HG03159 (cell line): ENCODE results near the gene NPHP1.
"Not testable (repeated sequence)": the region's sequence is repeated elsewhere in the genome, so short reads cannot be mapped to it uniquely, and the experiment has no call there.

ENCODE experiments used
- ATAC-seq: cut with Tn5 transposase; IDR thresholded peaks from one replicate; pipeline ENCODE4 v1.9.1; 2021; ENCODE audit warnings: mild to moderate bottlenecking, moderate library complexity; ENCODE audit not compliant: unreplicated experiment

NPHP1 gene

GRCh38 chr2:110198016-110198415 is 6.8 kb downstream of the NPHP1 start:
- no peak for ATAC-seq

- ATAC-seq, result no peak
Observed at GRCh38 chr2:110197452-110197851, 7.4 kb downstream of the NPHP1 start.

DNA sequence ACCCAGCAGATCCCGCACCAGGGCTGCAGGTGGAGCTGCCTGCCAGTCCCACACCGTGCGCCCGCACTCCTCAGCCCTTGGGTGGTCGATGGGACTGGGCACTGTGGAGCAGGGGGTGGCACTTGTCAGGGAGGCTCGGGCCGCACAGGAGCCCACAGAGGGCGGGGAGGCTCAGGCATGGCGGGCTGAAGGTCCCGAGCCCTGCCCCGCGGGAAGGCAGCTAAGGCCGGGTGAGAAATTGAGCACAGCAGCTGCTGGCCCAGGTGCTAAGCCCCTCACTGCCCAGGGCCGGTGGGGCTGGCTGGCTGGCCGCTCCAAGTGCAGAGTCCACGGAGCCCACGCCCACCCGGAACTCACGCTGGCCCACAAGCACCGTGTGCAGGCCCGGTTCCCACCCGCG is 14.6 kb downstream of the NPHP1 start:
- ATAC-seq, result not testable (repeated sequence)

DNA sequence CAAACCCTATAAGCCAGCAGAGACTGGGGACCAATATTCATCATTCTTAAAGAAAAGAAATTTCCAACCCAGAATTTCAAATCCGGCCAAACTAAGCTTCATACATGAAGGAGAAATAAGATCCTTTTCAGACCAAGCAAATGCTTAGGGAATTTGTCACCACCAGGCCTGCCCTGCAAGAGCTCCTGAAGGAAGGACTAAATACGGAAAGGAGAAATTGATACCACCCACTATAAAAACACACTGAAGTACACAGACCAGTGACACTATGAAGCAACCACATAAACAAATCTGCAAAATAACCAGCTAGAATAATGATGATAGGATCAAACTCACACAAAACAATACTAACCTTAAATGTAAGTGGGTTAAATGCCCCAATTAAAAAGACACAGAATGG is 22.4 kb downstream of the NPHP1 start:
- no peak for ATAC-seq

DNA sequence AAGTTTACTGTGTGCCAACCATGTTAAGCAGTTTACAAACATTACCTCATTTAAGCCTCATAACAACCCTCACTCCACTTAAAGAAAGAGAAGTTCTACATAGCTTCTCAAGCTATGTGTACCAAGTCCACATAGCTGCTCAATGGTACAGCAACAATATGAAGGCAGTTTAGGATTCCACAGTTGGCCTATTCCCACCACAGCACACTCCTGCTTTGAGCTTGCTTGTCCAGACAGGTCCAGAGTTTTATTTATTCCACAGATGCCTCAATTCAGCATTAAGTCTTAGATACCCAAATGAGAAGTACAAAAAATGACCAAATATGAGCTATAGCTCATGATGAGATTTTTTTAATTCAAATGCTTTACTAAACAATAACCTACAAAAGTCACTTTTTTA is 24.8 kb downstream of the NPHP1 start:
- no peak for ATAC-seq

- no peak for ATAC-seq
Observed at GRCh38 chr2:110173523-110173922, 31.3 kb downstream of the NPHP1 start.

DNA sequence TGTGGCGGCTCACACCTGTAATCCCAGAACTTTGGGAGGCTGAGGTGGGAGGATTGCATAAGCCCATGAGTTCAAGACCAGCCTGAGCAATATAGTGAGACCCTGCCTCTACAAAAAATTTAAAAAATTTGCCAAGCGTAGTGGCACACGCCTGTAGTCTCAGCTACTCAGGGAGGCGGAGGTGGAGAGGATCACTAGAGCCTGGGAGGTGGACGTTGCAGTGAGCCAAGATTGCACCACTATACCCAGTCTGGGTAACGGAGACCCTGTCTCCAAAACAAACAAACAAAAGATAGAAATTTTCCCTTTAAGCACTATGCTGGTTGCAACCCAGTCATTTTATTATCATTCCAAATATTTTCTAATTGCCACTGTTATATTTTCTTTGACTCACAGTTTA is 32.3 kb downstream of the NPHP1 start:
- no peak for ATAC-seq

DNA sequence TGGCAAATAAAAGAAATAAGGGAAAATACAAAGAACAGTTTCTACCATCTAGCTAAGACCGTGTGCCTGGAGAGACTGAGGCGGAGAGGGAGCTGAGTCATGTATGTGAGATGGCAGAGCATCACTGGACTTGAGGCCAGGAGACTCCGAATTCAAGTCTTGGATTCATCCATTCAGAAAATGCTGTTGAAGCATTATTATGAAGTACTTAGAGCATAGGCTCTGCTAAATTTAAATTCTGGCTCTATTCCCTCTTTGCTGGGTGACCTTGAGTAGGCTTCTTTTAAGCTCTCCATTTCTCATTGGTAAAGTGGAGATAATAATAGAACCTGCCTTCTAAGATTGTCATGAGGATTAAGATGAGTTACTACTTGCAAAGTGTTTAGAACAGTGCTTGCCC is 34.7 kb downstream of the NPHP1 start:
- ATAC-seq, result no peak

GRCh38 chr2:110167326-110168000 is 37.4 kb downstream of the NPHP1 start:
- ATAC-seq, result no peak

DNA sequence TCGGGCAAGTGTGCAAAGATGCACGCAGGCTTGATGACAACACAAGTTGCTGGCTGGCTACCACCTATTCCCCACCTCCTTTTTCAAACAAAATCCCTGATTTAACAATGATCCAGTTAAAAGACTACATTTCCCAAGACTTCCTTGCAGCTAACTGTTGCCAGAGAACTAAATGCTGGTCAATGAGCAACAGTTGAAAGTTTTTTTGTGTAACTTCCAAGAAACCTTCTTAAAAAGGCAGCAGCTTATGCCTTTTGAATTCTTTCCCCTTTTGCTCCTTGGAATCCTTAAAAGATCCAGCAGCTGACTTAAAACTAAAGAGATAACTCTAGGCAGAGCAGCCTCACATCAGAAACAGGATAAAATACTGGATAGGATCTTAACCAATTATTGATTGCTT is 38.5 kb downstream of the NPHP1 start:
- ATAC-seq, result no peak

GRCh38 chr2:110157153-110157793 is 47.5 kb downstream of the NPHP1 start:
- peak; percentile 86 for ATAC-seq

- not testable (repeated sequence) for ATAC-seq
Observed at GRCh38 chr2:110154828-110155227, 50.0 kb downstream of the NPHP1 start.

DNA sequence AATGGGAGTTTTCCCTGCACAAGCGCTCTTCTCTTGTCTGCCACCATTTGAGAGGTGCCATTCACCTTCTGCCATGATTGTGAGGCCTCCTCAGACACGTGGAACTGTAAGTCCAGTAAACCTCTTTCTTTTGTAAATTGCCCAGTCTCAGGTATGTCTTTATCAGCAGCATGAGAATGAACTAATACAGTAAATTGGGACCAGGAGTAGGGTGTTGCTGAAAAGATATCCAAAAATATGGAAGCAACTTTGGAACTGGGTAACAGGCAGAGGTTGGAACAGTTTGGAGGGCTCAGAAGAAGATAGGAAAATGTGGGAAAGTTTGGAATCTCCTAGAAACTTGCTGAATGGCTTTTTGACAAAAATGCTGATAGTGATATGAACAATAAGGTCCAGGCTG is 50.6 kb downstream of the NPHP1 start:
- not testable (repeated sequence) for ATAC-seq

DNA sequence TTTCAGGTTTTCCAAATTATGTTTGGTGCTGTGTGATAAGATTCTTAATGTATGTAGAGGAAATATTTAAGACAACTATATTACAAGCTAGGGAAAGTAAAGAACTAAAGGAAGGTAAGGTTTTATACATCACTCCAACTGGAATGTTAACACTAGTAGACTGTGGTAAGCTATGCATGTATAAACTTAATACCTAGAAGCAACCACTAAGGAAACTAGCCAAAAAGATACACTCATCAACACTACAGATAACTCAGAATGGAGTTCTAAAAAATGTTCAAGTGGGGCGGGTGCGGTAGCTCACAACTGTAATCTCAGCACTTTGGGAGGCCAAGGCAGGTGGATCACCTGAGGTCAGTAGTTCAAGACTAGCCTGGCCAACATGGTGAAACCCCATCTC is 51.4 kb downstream of the NPHP1 start:
- ATAC-seq, result no peak

GRCh38 chr2:110152943-110153342 is 51.9 kb downstream of the NPHP1 start:
- no peak for ATAC-seq

GRCh38 chr2:110149330-110150220 is 55.2 kb downstream of the NPHP1 start:
- no peak for ATAC-seq

DNA sequence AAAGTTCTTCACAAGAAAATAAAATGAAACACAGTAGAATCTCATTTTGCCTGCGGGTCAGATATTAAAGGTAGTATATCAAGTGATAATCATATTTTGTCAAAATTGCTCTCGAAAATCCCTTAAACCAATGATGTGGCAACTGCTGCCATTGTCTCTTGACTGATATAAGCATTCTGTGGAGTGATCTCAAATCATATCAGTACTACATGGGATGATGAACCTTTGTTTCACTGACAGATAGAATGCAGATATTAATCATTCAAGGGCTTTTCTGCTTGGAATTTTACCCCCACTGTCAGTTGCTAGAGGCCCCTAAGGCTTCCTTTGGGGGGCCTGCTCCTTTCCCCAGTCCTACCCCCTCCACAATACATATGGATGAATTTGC is 57.9 kb downstream of the NPHP1 start:
- no peak for ATAC-seq

DNA sequence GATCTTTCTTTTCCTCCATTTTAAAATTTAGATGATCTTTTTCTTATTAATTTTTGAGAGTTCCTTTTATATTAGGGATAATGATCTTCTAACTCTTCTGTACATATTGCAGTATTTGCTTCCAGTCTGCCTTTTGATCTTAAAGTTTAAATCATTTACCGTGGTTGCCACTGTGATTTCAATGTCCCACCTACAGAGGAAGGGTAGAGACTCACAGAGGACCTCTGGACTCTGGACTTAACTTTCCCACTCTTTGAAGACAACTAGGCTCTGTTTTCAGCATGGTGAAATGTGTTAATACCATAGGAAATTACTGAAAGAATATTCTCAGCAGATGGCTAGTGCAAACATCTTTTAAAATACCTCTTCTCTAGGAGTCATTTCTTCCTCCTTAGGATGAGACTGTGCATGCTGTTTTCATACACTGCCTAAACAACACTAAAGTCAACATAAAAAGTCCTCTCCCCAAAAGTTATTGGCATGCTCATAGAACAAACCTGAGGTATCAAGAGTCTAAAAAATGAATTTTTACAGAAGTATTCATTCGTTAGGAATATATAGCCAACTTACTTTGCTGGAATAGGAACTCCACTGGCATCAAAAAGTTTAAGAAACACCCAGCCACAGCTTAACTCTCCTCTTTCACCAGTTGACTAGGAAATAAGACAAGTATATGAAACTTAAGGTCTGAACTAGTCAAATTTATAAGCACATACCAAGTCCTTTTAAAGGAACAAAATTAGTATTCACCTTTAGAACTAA is 58.4 kb downstream of the NPHP1 start:
- ATAC-seq, result no peak

GRCh38 chr2:110143982-110144381 is 60.8 kb downstream of the NPHP1 start:
- ATAC-seq, result peak; percentile 72

DNA sequence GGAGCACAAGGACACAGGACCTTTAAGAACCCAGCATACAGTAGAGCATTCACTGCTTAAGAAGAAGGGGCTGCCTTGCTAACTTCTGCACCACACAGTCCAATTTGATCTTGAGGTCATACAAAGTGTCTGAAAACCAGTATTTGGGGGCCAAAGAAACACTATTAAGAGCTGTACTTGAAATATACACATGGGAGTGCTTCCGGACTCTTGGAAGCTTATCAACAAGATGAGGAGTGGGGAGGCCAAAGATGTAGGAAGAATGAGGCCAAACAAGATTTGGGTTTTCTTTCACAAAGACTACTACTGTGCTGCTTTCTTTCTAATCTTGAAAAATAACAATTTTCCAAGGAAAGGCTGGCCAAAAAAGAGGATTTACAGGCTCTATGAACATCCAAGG is 64.4 kb downstream of the NPHP1 start:
- no peak for ATAC-seq

DNA sequence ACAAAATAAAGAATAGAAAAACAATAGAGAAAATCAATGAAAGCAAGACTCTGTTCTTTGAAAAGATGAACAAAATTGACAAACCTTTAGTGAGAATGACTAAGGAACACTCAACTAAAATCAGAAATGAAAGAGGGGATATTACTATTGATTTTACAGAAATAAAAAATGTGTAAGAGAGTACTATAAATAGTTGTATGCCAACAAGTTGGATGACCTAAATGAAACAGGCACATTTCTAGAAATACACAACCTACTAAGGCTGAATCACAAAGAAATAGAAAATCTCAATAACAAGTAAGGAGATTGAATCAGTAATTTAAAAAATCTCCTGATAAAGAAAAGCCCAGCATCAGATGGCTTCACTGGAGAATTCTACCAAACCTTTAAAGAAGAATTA is 70.8 kb downstream of the NPHP1 start:
- no peak for ATAC-seq
